Progenitor cell of endocrine pancreas (in vitro differentiated cells): ENCODE data around the gene HSH2D. TPM values are rescaled to one million over a fixed set of nuclear protein-coding genes. Genes with fewer than 3 reads are reported as not detected.

Experiments
- DNase-seq: peaks from one replicate; pipeline ENCODE4 v3.0.0; 2021; ENCODE audit warnings: low spot score; ENCODE audit not compliant: unreplicated experiment
- H3K27ac Mint-ChIP-seq: 2 replicates; pipeline ENCODE4 v1.8.0; 2021; ENCODE audit warnings: mild to moderate bottlenecking, moderate library complexity, mixed read lengths
- H3K27me3 Mint-ChIP-seq: 2 replicates; pipeline ENCODE4 v1.8.0; 2021; ENCODE audit warnings: mixed read lengths
- H3K36me3 Mint-ChIP-seq: 2 replicates; pipeline ENCODE4 v1.8.0; 2022; ENCODE audit warnings: mixed read lengths; ENCODE audit not compliant: insufficient read depth
- H3K4me1 Mint-ChIP-seq: 2 replicates; pipeline ENCODE4 v1.8.0; 2021; ENCODE audit warnings: low read depth, mixed read lengths
- H3K4me3 Mint-ChIP-seq: 2 replicates; pipeline ENCODE4 v1.8.0; 2021; ENCODE audit warnings: low read depth, mild to moderate bottlenecking, moderate library complexity, mixed read lengths
- H3K9me3 Mint-ChIP-seq: 2 replicates; pipeline ENCODE4 v1.8.0; 2021; ENCODE audit warnings: low read depth, mixed read lengths
- total RNA-seq: library from RNA; stranded (reverse); gene quantifications from 2 replicates; pipeline ENCODE4 v1.2.1, GENCODE V29; 2021
- TF ChIP-seq, protein P1 (sequence below): fragments of 200-600 bp; sonication (generic); IDR thresholded peaks from one replicate; pipeline ENCODE4 v1.5.0; 2021; ENCODE audit warnings: antibody characterized with exemption, mild to moderate bottlenecking; ENCODE audit not compliant: unreplicated experiment

The HSH2D gene
- total RNA-seq, 1 donor from 2014 or later, result 0.72 TPM

DNA sequence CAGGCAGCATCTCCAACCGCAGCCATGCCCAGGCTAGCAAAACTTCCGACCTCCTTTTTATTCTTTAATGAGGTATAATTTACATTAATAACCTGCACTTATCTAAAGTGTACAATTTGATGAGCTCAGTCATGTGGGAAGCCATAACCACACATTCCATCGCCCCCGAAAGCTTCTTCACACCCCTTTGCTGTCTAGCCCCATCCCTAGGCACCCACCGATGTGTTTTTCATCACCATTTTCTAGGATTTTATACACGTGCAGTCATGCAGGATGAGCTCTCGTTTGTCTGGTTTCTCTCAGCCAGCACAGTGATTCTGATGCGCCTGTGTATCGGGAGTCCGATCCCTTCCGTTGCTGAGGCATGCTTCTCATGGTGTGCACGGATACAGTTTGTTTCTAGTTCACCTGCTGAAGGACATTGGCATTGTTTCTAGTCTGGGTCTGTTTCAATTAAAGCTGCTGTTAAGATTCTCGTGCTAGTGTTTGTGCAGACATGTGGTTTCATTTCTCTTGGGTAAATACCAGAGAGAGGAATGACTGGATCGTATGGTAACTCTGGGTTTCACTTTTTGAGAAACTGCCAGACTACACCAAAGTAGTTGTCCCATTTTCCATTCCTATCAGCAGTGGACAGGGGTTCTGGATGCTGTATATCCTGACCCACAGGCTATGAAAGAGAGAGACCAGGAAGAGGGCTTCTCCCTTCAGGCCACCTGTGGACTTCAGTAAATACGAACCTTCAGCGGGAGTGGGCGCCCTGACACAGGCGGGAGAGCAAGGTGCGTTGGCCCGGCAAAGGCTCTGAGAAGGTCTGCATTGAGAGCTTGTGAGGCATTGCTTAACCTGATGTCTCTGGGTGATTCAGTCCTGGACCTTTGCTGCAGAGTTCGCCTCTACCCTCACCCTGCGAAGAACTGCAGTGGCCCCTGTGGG, 59.1 kb downstream of the HSH2D start:
- H3K27ac Mint-ChIP-seq, result no peak overlapping the region
- H3K36me3 Mint-ChIP-seq, result peaks cover 2% of the 10 kb centered on the region
- no peak overlapping the region for H3K4me3 Mint-ChIP-seq
- H3K4me1 Mint-ChIP-seq, result peaks cover 7% of the 10 kb centered on the region
- no peak for DNase-seq
- no peaks in the 10 kb centered on the region for H3K9me3 Mint-ChIP-seq
- H3K27me3 Mint-ChIP-seq, result no peaks in the 10 kb centered on the region
- TF ChIP-seq, protein P1, sequence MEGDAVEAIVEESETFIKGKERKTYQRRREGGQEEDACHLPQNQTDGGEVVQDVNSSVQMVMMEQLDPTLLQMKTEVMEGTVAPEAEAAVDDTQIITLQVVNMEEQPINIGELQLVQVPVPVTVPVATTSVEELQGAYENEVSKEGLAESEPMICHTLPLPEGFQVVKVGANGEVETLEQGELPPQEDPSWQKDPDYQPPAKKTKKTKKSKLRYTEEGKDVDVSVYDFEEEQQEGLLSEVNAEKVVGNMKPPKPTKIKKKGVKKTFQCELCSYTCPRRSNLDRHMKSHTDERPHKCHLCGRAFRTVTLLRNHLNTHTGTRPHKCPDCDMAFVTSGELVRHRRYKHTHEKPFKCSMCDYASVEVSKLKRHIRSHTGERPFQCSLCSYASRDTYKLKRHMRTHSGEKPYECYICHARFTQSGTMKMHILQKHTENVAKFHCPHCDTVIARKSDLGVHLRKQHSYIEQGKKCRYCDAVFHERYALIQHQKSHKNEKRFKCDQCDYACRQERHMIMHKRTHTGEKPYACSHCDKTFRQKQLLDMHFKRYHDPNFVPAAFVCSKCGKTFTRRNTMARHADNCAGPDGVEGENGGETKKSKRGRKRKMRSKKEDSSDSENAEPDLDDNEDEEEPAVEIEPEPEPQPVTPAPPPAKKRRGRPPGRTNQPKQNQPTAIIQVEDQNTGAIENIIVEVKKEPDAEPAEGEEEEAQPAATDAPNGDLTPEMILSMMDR, result no peak

DNA sequence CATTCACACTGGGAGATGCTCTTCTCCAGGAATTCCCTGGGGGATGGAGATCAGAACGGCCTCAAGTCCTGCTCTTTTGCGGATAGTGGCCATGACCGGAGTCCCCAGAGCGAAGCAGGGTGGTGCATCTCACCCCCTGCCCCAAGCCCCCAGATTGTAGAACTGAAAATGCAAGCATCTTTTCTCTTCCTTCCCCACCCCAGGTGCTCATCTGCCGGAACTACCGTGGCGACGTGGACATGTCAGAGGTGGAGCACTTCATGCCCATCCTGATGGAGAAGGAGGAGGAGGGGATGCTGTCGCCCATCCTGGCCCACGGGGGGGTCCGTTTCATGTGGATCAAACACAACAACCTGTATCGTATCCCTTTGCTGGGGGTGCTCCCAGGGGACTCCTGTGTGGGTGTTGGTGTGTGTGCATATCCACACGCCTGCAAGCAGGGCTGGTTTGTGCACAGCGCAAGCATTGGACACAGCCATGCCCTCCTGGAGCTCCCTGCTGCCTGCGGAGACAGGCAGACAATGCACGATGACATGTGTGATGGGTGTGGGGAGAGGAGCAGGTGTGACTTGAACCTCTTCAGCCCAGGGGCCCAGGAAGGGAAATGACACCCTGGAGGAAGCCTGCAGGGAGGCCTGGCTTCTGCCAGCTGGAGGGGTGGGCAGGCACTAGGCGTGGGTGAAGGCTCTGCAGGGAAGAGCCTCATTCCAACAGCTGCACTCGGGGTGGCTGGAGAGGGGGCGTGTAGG, 59.9 kb downstream of the HSH2D start:
- H3K4me3 Mint-ChIP-seq, result no peak overlapping the region
- no peak for DNase-seq
- no peak overlapping the region for H3K27ac Mint-ChIP-seq
- H3K27me3 Mint-ChIP-seq, result no peaks in the 10 kb centered on the region
- peaks cover 5% of the 10 kb centered on the region for H3K36me3 Mint-ChIP-seq
- no peaks in the 10 kb centered on the region for H3K9me3 Mint-ChIP-seq
- TF ChIP-seq, protein P1, result no peak
- H3K4me1 Mint-ChIP-seq, result peaks cover 6% of the 10 kb centered on the region

DNA sequence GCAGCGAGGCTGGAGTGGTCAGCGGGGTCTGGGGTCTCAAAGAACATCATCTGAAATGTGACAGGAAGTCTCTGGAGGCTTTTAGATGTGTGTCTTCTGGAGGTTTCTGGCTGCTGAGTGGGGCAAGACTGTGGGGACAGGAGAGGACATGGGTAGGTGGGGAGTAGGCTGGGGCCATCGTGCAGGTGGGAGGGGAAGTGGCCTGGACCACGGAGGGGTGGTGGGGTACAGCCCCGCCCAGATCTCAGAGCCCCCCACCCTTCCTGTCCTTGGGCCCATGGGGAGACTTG, 60.5 kb downstream of the HSH2D start:
- DNase-seq, result no peak
- peaks cover 5% of the 10 kb centered on the region for H3K36me3 Mint-ChIP-seq
- H3K4me3 Mint-ChIP-seq, result no peak overlapping the region
- peaks cover under 1% of the 10 kb centered on the region for H3K4me1 Mint-ChIP-seq
- no peak overlapping the region for H3K27ac Mint-ChIP-seq
- H3K27me3 Mint-ChIP-seq, result no peaks in the 10 kb centered on the region
- H3K9me3 Mint-ChIP-seq, result no peaks in the 10 kb centered on the region
- TF ChIP-seq, protein P1, result no peak

DNA sequence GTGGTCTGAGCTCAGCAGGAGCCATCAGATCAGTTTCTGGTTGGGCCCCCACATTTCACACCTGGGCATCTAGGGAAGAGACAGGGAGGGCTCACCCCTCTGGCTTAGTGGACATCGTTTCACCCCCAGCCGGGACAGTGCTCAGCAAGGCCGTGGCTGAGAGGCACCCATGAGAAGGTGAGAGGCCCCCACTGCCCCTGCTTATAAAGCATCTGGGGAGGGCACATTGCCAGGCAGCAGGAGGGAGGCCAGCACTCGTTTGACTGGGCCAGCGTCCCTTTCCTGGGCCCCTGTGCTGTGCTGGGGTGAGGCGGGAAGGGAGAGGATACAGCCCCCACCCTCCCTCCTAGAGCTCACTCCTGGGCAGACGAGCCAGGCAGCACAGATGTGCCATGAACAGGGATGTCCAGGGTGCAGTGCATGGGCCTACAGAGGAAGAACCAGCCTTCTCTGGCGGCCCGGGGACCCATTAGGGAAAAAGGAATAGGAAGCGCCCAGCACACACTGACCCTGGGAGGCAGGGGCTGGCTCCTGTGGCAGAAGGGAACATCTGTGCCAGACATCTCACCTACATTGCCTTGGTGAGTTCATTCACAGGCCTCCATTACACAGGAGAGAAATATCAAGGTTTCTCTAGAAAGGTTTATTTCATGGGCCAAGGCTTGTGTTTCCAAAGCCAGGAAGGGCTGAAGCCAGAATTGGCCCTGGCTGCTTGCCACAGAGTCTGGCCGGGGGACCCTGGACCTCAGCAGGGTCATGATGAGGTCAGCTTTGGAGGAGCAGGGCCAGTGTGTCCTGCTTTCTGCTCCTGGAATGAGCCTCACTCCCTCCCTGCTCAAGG, 61.9 kb downstream of the HSH2D start:
- no peaks in the 10 kb centered on the region for H3K9me3 Mint-ChIP-seq
- H3K27ac Mint-ChIP-seq, result no peak overlapping the region
- no peak overlapping the region for H3K4me3 Mint-ChIP-seq
- DNase-seq, result no peak
- H3K36me3 Mint-ChIP-seq, result peaks cover 12% of the 10 kb centered on the region
- no peaks in the 10 kb centered on the region for H3K27me3 Mint-ChIP-seq
- TF ChIP-seq, protein P1, result no peak
- peaks cover 5% of the 10 kb centered on the region for H3K4me1 Mint-ChIP-seq
